OCI-LY1 (cell line): ENCODE measurements around the gene LONP1.

ENCODE experiments used
- H2AFZ ChIP-seq: fragments of 200-600 bp; sonication (generic), shearing (Covaris generic); 2 replicates; pipeline ENCODE4 v1.6.0; 2014; ENCODE audit warnings: antibody characterized with exemption, mild to moderate bottlenecking, low read length
- H3F3A ChIP-seq: fragments of 200-600 bp; sonication (generic), shearing (Covaris generic); 2 replicates; pipeline ENCODE4 v1.6.0; 2014; ENCODE audit warnings: mild to moderate bottlenecking, antibody characterized with exemption, low read length, moderate library complexity; ENCODE audit not compliant: insufficient read depth
- H3K27ac ChIP-seq: fragments of 200-600 bp; sonication (generic); 2 replicates; pipeline ENCODE4 v1.5.1; 2014; ENCODE audit warnings: low read length, mixed run types, mild to moderate bottlenecking, low read depth; ENCODE audit not compliant: poor library complexity, severe bottlenecking
- H3K27me3 ChIP-seq: fragments of 200-600 bp; sonication (generic); 2 replicates; pipeline ENCODE4 v1.6.0; 2014; ENCODE audit warnings: antibody characterized with exemption, mild to moderate bottlenecking, low read length, moderate library complexity; ENCODE audit not compliant: insufficient read depth
- H3K36me3 ChIP-seq: fragments of 200-600 bp; sonication (generic); 2 replicates; pipeline ENCODE4 v1.6.1; 2014; ENCODE audit warnings: mild to moderate bottlenecking, antibody characterized with exemption, low read length, moderate library complexity, mixed read lengths; ENCODE audit not compliant: insufficient read depth
- H3K4me1 ChIP-seq: fragments of 200-600 bp; sonication (generic); 2 replicates; pipeline ENCODE4 v1.5.1; 2014; ENCODE audit warnings: mild to moderate bottlenecking, low read length, moderate library complexity; ENCODE audit not compliant: insufficient read depth, severe bottlenecking
- H3K4me2 ChIP-seq: fragments of 200-600 bp; sonication (generic), shearing (Covaris generic); 2 replicates; pipeline ENCODE4 v1.6.1; 2014; ENCODE audit warnings: low read length
- H3K4me3 ChIP-seq: fragments of 200-600 bp; sonication (generic); 2 replicates; pipeline ENCODE4 v1.5.1; 2014; ENCODE audit warnings: low read length, low read depth, mild to moderate bottlenecking, mixed read lengths; ENCODE audit not compliant: poor library complexity, severe bottlenecking
- H3K79me2 ChIP-seq: fragments of 200-600 bp; shearing (Covaris generic); 2 replicates; pipeline ENCODE4 v1.6.1; 2016; ENCODE audit warnings: mixed run types, low read length, mixed read lengths; ENCODE audit not compliant: insufficient read depth
- H3K9ac ChIP-seq: fragments of 200-600 bp; sonication (generic), shearing (Covaris generic); 2 replicates; pipeline ENCODE4 v1.6.1; 2014; ENCODE audit warnings: mild to moderate bottlenecking, low read length, mixed read lengths
- H3K9me2 ChIP-seq: fragments of 200-600 bp; sonication (generic), shearing (Covaris generic); 2 replicates; pipeline ENCODE4 v1.6.1; 2014; ENCODE audit warnings: low read depth, mild to moderate bottlenecking, low read length, mixed read lengths
- H3K9me3 ChIP-seq: fragments of 200-600 bp; shearing (Covaris generic); 2 replicates; pipeline ENCODE4 v1.6.1; 2014; ENCODE audit warnings: low read length, mixed read lengths
- H4K20me1 ChIP-seq: fragments of 200-600 bp; sonication (generic), shearing (Covaris generic); 2 replicates; pipeline ENCODE4 v1.6.0; 2016; ENCODE audit warnings: mild to moderate bottlenecking, low read length; ENCODE audit not compliant: insufficient read depth
- CTCF ChIP-seq: fragments of 200-600 bp; sonication (generic), shearing (Covaris generic); IDR thresholded peaks from 2 replicates; pipeline ENCODE4 v1.5.1; 2017; ENCODE audit warnings: mild to moderate bottlenecking, antibody characterized with exemption, low read length, moderate library complexity, mixed read lengths
- EZH2 ChIP-seq: fragments of 200-600 bp; sonication (generic), shearing (Covaris generic); IDR thresholded peaks from 2 replicates; pipeline ENCODE4 v1.8.0; 2017; ENCODE audit warnings: borderline replicate concordance, mixed run types, mild to moderate bottlenecking, antibody characterized with exemption, low read length, moderate library complexity, mixed read lengths

LONP1 gene

GRCh38 chr19:5665781-5666513 is 54.0 kb downstream of the LONP1 start:
- H3K9ac ChIP-seq: no peak overlapping the region
- H3K9me2 ChIP-seq: no peaks in the 10 kb centered on the region
- no peaks in the 10 kb centered on the region for H4K20me1 ChIP-seq
- H3K27ac ChIP-seq: no peak overlapping the region
- no peak overlapping the region for H3K4me3 ChIP-seq
- no peaks in the 10 kb centered on the region for H3F3A ChIP-seq
- H3K9me3 ChIP-seq: no peaks in the 10 kb centered on the region
- TF ChIP-seq EZH2: no peak
- no peak; the same call in 1 of the 2 replicates for TF ChIP-seq CTCF
- H3K4me1 ChIP-seq: peaks cover 4% of the 10 kb centered on the region
- H2AFZ ChIP-seq: no peak overlapping the region
- peaks cover 91% of the 10 kb centered on the region for H3K36me3 ChIP-seq
- H3K27me3 ChIP-seq: no peaks in the 10 kb centered on the region
- no peaks in the 10 kb centered on the region for H3K79me2 ChIP-seq
- no peak overlapping the region for H3K4me2 ChIP-seq

GRCh38 chr19:5664515-5664914 is 55.4 kb downstream of the LONP1 start:
- H3K27me3 ChIP-seq: no peaks in the 10 kb centered on the region
- H3K9ac ChIP-seq: no peak overlapping the region
- H4K20me1 ChIP-seq: no peaks in the 10 kb centered on the region
- H3K9me2 ChIP-seq: no peaks in the 10 kb centered on the region
- TF ChIP-seq CTCF: no peak
- TF ChIP-seq EZH2: no peak
- H3K9me3 ChIP-seq: no peaks in the 10 kb centered on the region
- no peak overlapping the region for H3K4me3 ChIP-seq
- H3K27ac ChIP-seq: no peak overlapping the region
- H3K36me3 ChIP-seq: peaks cover 94% of the 10 kb centered on the region
- no peak overlapping the region for H2AFZ ChIP-seq
- H3K79me2 ChIP-seq: no peaks in the 10 kb centered on the region
- no peaks in the 10 kb centered on the region for H3K4me1 ChIP-seq
- H3F3A ChIP-seq: no peaks in the 10 kb centered on the region
- no peak overlapping the region for H3K4me2 ChIP-seq

GRCh38 chr19:5663904-5664303 is 56.0 kb downstream of the LONP1 start:
- no peak overlapping the region for H2AFZ ChIP-seq
- no peak for TF ChIP-seq CTCF
- no peak for TF ChIP-seq EZH2
- no peaks in the 10 kb centered on the region for H4K20me1 ChIP-seq
- H3K36me3 ChIP-seq: peaks cover 94% of the 10 kb centered on the region
- H3K9ac ChIP-seq: no peak overlapping the region
- H3K9me2 ChIP-seq: no peaks in the 10 kb centered on the region
- no peak overlapping the region for H3K4me3 ChIP-seq
- H3K79me2 ChIP-seq: no peaks in the 10 kb centered on the region
- no peaks in the 10 kb centered on the region for H3K27me3 ChIP-seq
- no peaks in the 10 kb centered on the region for H3F3A ChIP-seq
- H3K4me1 ChIP-seq: no peaks in the 10 kb centered on the region
- no peak overlapping the region for H3K4me2 ChIP-seq
- H3K27ac ChIP-seq: no peak overlapping the region
- H3K9me3 ChIP-seq: no peaks in the 10 kb centered on the region
